Prostate gland (tissue), 2 donors: ENCODE data around the gene EMP2. TPM values are rescaled to one million over a fixed set of nuclear protein-coding genes. Genes with fewer than 3 reads are reported as not detected.

Experiments
- DNase-seq: peaks from one replicate; pipeline ENCODE4 v3.0.0-alpha.2; 2019; ENCODE audit warnings: low spot score
- H3K27ac ChIP-seq, 2 donors: fragments of 200-600 bp; sonication (generic); 2 replicates each; pipeline ENCODE4 v1.5.1; 2017 to 2019
- H3K27me3 ChIP-seq: fragments of 200-600 bp; sonication (generic); replicated peaks from 2 replicates; pipeline ENCODE4 v1.5.1; 2019; ENCODE audit not compliant: insufficient read depth
- H3K36me3 ChIP-seq, 2 donors: fragments of 200-600 bp; sonication (generic); 1 replicate in 1 of 2; 2 replicates in 1 of 2; pipeline versions ENCODE4 v1.5.1 to v1.8.1; 2017 to 2019
- H3K4me1 ChIP-seq: fragments of 200-600 bp; sonication (generic); replicated peaks from 2 replicates; pipeline ENCODE4 v1.5.1; 2019
- H3K4me3 ChIP-seq, 2 donors: fragments of 200-600 bp; sonication (generic); 2 replicates each; pipeline ENCODE4 v1.5.1; 2017 to 2019
- H3K9me3 ChIP-seq: fragments of 200-600 bp; sonication (generic); 2 replicates; pipeline ENCODE4 v1.5.1; 2017
- CTCF ChIP-seq, 4 experiments: fragments of 200-600 bp in 2 of 4; fragments of 450-650 bp in 2 of 4; sonication (generic) in 2 of 4; IDR thresholded peaks; 1 replicate in 3 of 4; 2 replicates in 1 of 4; pipeline ENCODE4 v1.5.1; 2016 to 2019; ENCODE audit warnings: antibody characterized with exemption in 4 of 4, mild to moderate bottlenecking in 2 of 4, moderate library complexity in 2 of 4
- POLR2A ChIP-seq: fragments of 450-650 bp; IDR thresholded peaks from one replicate; pipeline ENCODE4 v1.6.1; 2016; ENCODE audit warnings: antibody characterized with exemption, mild to moderate bottlenecking
- POLR2AphosphoS5 ChIP-seq: sonication (generic); formaldehyde crosslinking; IDR thresholded peaks from one replicate; pipeline ENCODE4 v1.6.1; 2017; ENCODE audit warnings: antibody characterized with exemption
- WGBS: methylation state at CpG from one replicate; pipeline ENCODE4 v1.1.5; 2018; 5-methylcytosine and 5-hydroxymethylcytosine counted together
- intact Hi-C: fragments of 100-400 bp; cut with DNase I; formaldehyde crosslinking; loops from one replicate; pipeline ENCODE4 v1.14.2; 2022
- total RNA-seq, 2 donors: library from RNA; depleted of rRNA; stranded (reverse); fragments of >200 nt; gene quantifications; one replicate each; pipeline ENCODE4 v1.1.0, GENCODE V29; 2016

Gene EMP2
- total RNA-seq, 2 donors from 2014 or later: 40.8 to 87.2 TPM

- Histone ChIP-seq H3K4me3 (no peak overlapping the region), H3K9me3 (no peaks in the 10 kb centered on the region), H3K36me3 (no peaks in the 10 kb centered on the region), H3K27ac (no peak overlapping the region), H3K4me1 (no peaks in the 10 kb centered on the region), H3K27me3 (no peaks in the 10 kb centered on the region)
- intact Hi-C loops: no loop called here
- DNase-seq: no peak
- TF ChIP-seq POLR2AphosphoS5 (no peak), CTCF (IDR thresholded peaks at IDR 0.05) (no peak)
- WGBS: 63% methylated on average over 2 of the region's 2 CpGs
These were observed 76.0 kb downstream of the EMP2 start for GRCh38 chr16:10504404-10504885.

GRCh38 chr16:10502776-10503175 is 77.6 kb downstream of the EMP2 start:
- no peak overlapping the region for H3K27ac ChIP-seq
- no peak overlapping the region for H3K4me3 ChIP-seq
- no peaks in the 10 kb centered on the region for H3K27me3 ChIP-seq
- no peaks in the 10 kb centered on the region for H3K9me3 ChIP-seq
- H3K36me3 ChIP-seq: no peaks in the 10 kb centered on the region
- TF ChIP-seq CTCF (IDR thresholded peaks at IDR 0.05) (no peak), POLR2A (no peak), POLR2AphosphoS5 (no peak)
- intact Hi-C loops: no loop called here
- H3K4me1 ChIP-seq: no peaks in the 10 kb centered on the region
- no peak for DNase-seq
- WGBS: 93% methylated on average over 6 of the region's 6 CpGs

- WGBS: 92% methylated on average over 2 of the region's 2 CpGs
- H3K4me3 ChIP-seq: no peak overlapping the region
- no peaks in the 10 kb centered on the region for H3K36me3 ChIP-seq
- intact Hi-C loops: no loop called here
- TF ChIP-seq POLR2A (no peak), CTCF (IDR thresholded peaks at IDR 0.05) (no peak), POLR2AphosphoS5 (no peak)
- no peak for DNase-seq
- no peaks in the 10 kb centered on the region for H3K4me1 ChIP-seq
- H3K27ac ChIP-seq: no peak overlapping the region
- H3K9me3 ChIP-seq: no peaks in the 10 kb centered on the region
- no peaks in the 10 kb centered on the region for H3K27me3 ChIP-seq
These were observed 79.3 kb downstream of the EMP2 start for GRCh38 chr16:10501016-10501607.

DNA sequence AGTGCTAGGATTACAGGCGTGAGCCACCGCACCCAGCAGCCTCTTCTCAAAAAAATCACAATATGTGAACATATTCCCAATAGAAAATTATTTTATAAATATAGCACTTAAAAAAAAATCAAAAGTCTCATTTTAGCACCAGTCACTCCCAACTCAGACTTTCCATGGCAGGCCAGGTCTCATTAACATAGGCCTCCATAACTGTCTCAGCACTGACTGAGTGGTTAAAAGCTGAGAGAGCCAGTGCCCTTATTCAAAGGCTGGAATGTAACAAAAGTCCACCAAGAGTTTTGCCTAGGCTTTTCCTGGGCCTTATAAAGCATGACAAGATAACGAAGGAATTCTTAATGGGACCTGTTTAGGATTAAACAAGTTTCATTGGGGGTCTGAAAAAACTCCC is 79.8 kb downstream of the EMP2 start:
- TF ChIP-seq POLR2AphosphoS5 (no peak), CTCF (IDR thresholded peaks at IDR 0.05) (no peak), POLR2A (no peak)
- H3K4me1 ChIP-seq: no peaks in the 10 kb centered on the region
- no peak overlapping the region for H3K4me3 ChIP-seq
- no peak overlapping the region for H3K27ac ChIP-seq
- no peak for DNase-seq
- H3K36me3 ChIP-seq: no peaks in the 10 kb centered on the region
- intact Hi-C loops: no loop called here
- 90% methylated on average over 3 of the region's 3 CpGs for WGBS
- no peaks in the 10 kb centered on the region for H3K27me3 ChIP-seq
- no peaks in the 10 kb centered on the region for H3K9me3 ChIP-seq
